MM.1S (cell line): Measurements from ENCODE around the gene TSSK6.

Experiments
- EZH2 ChIP-seq: fragments of 300-600 bp; sonication (generic); optimal IDR thresholded peaks from 2 replicates; pipeline ENCODE3; 2017; ENCODE audit warnings: low read depth, mild to moderate bottlenecking, antibody characterized with exemption, low read length, mixed read lengths
- EZH2phosphoT487 ChIP-seq: fragments of 300-600 bp; sonication (generic); IDR thresholded peaks from 2 replicates; pipeline ENCODE4 v1.6.1; 2018; ENCODE audit warnings: antibody characterized with exemption, low read length
- TF ChIP-seq, protein P1 (sequence below): fragments of 300-600 bp; sonication (generic); IDR thresholded peaks from 2 replicates; pipeline ENCODE4 v1.5.1; 2016; ENCODE audit warnings: antibody characterized with exemption, low read length, mixed read lengths

DNA sequence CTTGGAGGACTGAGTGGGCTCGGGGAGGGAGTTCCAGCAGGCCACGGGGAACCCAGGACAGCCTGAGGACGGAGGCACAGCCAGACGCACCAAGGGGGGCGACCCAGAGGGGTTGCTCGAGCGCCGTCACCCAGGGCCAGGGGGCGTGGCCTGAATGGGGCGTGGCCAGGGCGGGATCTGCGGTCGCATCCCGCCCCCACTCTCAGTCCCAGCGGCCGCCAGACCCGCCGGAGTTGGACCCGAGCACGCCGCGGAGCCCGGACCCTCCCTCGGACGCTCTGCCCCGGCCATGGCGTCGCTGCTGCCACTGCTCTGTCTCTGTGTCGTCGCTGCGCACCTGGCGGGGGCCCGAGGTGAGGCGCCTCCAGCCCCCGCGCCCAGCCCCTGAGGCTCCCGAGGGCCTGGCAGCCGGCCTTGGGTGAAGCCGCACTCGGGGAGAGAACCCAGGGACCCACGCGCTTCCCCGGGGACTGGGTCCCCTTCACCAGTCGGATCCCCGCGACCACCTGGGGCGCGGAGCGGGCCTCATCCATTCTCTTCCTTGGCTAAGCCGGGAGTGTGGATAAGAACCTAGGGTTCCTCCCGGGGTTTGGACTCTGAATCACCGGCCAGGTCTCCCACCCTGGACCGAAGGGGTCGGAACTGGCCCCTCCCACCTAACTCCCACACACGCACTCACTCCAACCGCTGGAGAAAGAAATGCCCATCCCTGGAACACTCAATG is 22.9 kb upstream of the TSSK6 start, which contains the start of gene CILP2:
- TF ChIP-seq, protein P1, sequence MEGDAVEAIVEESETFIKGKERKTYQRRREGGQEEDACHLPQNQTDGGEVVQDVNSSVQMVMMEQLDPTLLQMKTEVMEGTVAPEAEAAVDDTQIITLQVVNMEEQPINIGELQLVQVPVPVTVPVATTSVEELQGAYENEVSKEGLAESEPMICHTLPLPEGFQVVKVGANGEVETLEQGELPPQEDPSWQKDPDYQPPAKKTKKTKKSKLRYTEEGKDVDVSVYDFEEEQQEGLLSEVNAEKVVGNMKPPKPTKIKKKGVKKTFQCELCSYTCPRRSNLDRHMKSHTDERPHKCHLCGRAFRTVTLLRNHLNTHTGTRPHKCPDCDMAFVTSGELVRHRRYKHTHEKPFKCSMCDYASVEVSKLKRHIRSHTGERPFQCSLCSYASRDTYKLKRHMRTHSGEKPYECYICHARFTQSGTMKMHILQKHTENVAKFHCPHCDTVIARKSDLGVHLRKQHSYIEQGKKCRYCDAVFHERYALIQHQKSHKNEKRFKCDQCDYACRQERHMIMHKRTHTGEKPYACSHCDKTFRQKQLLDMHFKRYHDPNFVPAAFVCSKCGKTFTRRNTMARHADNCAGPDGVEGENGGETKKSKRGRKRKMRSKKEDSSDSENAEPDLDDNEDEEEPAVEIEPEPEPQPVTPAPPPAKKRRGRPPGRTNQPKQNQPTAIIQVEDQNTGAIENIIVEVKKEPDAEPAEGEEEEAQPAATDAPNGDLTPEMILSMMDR: no peak
- TF ChIP-seq EZH2 (no peak), EZH2phosphoT487 (no peak)
